ENCODE results near the gene GAK.

- TF ChIP-seq CTCF (IDR thresholded peaks at IDR 0.05) (no peak), POLR2AphosphoS5 (IDR thresholded peaks at IDR 0.05; ENCODE audit: insufficient read depth in 1 of 2, low read depth in 1 of 2) (no peak), POLR2A (IDR thresholded peaks at IDR 0.05) (no peak)
Measured at GRCh38 chr4:878796-879728, 53.1 kb downstream of the GAK start.

Measured in vagina (tissue), 2 donors.